HG02884 (cell line): Measurements from ENCODE around the gene AGFG1.
"Not testable (repeated sequence)": the region's sequence is repeated elsewhere in the genome, so short reads cannot be mapped to it uniquely, and the experiment has no call there.

Experiments used
- ATAC-seq: cut with Tn5 transposase; IDR thresholded peaks from one replicate; pipeline ENCODE4 v1.9.1; 2021; ENCODE audit warnings: mild to moderate bottlenecking, moderate library complexity; ENCODE audit not compliant: unreplicated experiment

Gene AGFG1

GRCh38 chr2:227493524-227493923 lies 21.6 kb downstream of the AGFG1 start:
- no peak for ATAC-seq

- no peak for ATAC-seq
These were observed 25.2 kb downstream of the AGFG1 start for GRCh38 chr2:227497158-227497557.

- no peak for ATAC-seq
These were observed 27.8 kb downstream of the AGFG1 start for GRCh38 chr2:227499627-227500300.

- ATAC-seq = no peak
These were observed 28.3 kb downstream of the AGFG1 start for GRCh38 chr2:227500301-227500630.

GRCh38 chr2:227503433-227504406 lies 31.8 kb downstream of the AGFG1 start:
- ATAC-seq = no peak

GRCh38 chr2:227504700-227505099 lies 32.7 kb downstream of the AGFG1 start:
- no peak for ATAC-seq

GRCh38 chr2:227506456-227506855 lies 34.5 kb downstream of the AGFG1 start:
- ATAC-seq = no peak

- ATAC-seq = no peak
These were observed 36.0 kb downstream of the AGFG1 start for GRCh38 chr2:227507963-227508362.

GRCh38 chr2:227509076-227509475 lies 37.1 kb downstream of the AGFG1 start:
- no peak for ATAC-seq

GRCh38 chr2:227509824-227510619 lies 38.1 kb downstream of the AGFG1 start:
- no peak for ATAC-seq

- ATAC-seq = no peak
These were observed 38.6 kb downstream of the AGFG1 start for GRCh38 chr2:227510620-227510958.

- no peak for ATAC-seq
These were observed 39.4 kb downstream of the AGFG1 start for GRCh38 chr2:227511239-227511930.

- no peak for ATAC-seq
These were observed 40.0 kb downstream of the AGFG1 start for GRCh38 chr2:227511955-227512354.

- no peak for ATAC-seq
These were observed 41.2 kb downstream of the AGFG1 start for GRCh38 chr2:227513113-227513512.

GRCh38 chr2:227515742-227516141 lies 43.8 kb downstream of the AGFG1 start:
- ATAC-seq = no peak

- ATAC-seq = no peak
These were observed 45.8 kb downstream of the AGFG1 start for GRCh38 chr2:227517724-227518123.

GRCh38 chr2:227518278-227518865 lies 46.4 kb downstream of the AGFG1 start:
- ATAC-seq = not testable (repeated sequence)

GRCh38 chr2:227521178-227521577 lies 49.2 kb downstream of the AGFG1 start:
- not testable (repeated sequence) for ATAC-seq

- no peak for ATAC-seq
These were observed 52.7 kb downstream of the AGFG1 start for GRCh38 chr2:227524665-227525064.

- no peak for ATAC-seq
These were observed 55.4 kb downstream of the AGFG1 start for GRCh38 chr2:227527351-227527750.
